HG02973 (cell line): ENCODE results near the gene FRMD4A.
A peak's percentile ranks its signal among the peaks of the same experiment; 100 is the strongest.

Experiments
- ATAC-seq: cut with Tn5 transposase; IDR thresholded peaks from one replicate; pipeline ENCODE4 v1.9.1; 2021; ENCODE audit warnings: moderate library complexity; ENCODE audit not compliant: unreplicated experiment

FRMD4A gene

DNA sequence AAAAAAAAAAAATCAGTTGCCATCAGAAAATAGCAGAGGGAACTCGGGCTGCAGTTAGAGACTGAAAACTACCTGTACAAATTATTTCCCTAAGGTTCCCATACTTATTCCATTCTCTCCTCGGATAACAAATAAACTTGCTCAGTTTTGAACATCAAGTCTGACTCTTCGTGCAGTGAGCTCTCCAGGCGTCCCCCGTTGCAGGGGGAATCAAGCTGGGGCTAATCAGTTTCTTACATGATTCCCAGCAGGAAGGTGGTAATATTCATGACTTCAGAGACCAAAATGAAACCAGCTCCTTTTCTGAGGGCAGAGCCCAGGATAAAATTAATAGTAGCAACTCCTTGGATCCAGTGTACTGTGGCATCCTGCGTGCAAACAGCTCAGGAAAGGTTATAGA, 135.3 kb downstream of the FRMD4A start:
- ATAC-seq = no peak

DNA sequence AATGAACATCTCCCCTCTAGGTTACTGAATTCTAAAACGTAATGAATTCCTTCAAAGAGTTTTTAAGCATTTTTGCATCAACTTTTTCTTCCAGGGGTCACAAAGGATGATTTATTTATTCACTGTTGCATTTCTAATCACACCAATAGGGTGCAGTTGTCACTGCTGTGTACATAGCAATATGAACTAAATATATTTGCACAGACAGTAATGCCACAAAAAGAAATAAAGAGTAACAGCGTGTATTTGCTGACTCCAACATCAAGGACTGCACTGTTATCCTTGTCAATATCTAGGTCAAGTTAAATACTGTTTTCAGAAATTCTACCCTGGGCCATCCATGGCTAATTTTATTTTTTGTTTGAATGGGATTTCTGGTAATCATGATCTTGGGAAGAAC, 138.0 kb downstream of the FRMD4A start:
- no peak for ATAC-seq

DNA sequence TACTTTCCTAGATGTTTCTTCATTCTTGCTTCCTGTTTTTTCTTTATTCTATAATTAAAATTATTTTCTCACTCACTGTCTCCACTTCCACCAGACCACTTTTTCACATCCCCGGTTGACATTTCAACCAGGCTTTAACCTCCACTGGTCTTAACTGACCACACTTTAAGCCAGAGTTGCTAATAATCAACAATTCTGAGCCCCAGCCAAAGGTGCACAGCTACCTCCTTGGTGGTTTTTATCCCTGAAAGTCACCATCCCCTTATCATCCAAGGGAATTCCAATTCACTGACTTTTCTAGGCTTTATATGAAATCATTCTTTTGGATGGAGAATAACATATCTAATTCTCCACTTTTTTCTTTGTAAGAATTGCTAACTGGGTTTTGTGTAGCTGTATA, 138.9 kb downstream of the FRMD4A start:
- ATAC-seq = no peak

DNA sequence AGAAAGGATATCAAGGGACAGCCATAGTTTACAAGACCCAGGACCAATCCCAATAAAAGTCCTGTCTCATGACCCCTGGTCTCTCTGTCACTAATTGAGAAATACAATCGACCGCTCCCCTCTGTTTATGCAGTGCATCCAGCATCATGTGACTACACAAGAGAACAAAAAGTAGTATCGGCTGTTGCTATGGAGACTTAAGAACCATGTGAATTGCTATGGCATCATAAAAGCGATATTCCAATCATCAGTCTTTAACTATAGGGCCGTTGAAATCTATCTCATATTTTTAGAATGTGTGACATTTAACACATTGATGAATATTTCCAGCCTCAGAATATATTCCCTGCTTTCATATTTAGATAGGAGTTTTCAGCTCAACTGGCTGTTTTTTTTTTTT, 139.3 kb downstream of the FRMD4A start:
- no peak for ATAC-seq

DNA sequence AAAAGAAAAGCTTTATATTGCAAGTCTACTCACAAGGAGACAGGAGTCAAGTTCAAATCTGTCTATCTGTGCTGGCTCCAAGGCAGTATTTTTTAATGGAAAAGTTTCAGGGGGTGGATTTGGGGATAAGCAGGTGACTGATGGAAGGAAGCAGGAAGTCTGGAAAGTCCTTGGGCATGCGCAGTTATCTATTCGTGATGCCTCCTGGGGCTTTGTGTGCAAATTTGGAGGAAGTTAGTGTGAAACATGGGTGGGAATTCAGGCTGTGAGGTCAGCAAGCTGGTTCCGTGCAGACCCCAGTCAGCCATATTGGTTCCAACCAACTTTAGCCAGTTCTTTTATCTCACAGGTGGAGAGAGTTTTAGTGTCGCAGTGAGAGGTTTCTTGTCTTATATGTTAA, 140.0 kb downstream of the FRMD4A start:
- ATAC-seq = no peak

DNA sequence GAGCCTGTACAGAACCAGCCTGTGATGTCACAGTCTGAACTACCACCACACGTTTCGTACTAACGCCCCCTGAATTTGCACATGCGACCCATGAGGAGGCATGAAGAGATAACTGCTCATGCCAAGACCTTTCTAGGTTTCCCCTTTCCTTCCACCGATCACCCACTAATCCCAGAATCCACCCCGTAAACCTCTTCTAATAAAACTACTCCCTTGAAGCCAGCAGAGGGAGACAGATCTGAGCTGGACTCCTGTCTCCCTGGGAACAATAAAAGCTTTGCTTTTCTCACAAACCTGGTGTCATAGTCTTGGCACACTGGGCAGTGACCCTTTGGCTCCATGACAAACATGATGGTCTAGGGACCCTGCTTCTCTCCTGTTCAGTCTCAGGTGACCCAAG, 144.5 kb downstream of the FRMD4A start:
- no peak for ATAC-seq

DNA sequence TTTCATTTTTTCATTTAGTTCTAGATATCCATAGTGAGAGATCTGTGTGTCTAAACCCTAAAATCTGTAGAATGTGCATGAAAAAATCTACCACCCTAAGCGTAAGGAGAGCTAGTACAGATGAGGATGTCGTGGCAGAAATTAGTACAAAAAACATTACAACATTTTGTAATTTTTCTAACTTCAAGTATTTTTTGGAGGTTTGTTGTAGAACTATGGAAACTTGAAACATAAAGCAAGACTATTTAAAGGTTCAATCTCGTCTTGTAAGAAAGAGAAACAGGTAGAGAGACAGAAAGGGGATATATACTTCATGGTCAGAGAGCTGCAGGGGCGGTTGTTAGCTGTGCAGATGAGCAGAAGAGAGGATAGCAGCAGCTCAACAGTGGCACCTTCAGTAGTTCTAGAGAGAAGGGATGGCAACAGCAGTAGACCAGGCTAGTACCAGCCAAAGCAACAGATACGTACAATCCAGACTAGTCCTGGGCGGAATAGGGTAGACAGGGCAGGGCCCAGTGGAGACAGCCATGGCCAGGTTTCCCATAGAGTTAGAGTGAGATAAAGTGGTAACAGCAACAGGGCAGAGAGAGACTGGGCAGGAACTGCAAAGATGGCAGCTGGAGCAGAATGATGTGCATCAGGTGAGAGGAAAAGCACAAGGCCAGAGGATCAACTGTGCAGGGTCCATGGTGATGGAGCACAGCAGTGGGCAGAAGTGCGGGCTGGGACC, 145.2 kb downstream of the FRMD4A start:
- peak; percentile 84 for ATAC-seq

DNA sequence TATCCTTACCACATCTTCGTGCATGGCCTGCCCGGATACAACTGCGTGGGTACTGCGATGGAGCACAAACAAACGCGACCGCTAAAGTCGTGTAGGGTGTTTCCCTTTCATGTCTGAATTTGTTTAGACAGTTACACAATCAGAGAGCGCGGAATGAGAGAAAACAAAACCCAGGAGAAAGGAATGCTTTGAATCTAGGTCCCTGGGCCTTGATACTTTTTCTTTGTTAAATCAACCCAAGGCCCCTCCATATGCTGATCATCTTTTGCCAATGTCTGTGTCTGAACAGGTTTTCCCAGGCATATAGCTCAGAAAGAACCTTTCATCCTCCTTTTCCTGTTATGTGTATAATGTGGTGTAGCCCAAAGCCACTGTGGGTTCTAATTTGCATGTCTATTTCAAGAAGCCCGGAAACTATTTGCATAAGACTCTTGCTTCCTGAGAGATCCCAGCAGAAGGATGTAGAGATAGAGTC, 145.8 kb downstream of the FRMD4A start:
- ATAC-seq = peak; percentile 57

DNA sequence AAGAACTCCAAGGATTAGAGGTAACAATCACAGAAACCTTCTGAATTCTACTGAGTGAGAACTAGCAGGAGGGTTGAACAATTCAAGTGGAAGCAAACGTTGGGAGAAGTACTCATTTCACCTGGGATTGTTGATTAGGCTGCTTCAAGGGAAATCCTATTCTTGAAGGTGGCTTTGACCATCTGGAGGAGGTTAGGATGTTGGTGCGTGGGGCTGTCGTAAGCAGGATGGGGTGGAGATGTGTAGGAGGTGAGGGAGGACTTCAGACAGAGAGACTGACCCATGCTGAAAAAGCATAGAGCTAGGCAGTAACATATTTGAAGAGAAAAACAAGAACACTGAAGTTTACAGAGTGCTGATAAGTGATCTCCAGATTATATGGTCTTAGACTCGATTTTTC, 147.9 kb downstream of the FRMD4A start:
- no peak for ATAC-seq

DNA sequence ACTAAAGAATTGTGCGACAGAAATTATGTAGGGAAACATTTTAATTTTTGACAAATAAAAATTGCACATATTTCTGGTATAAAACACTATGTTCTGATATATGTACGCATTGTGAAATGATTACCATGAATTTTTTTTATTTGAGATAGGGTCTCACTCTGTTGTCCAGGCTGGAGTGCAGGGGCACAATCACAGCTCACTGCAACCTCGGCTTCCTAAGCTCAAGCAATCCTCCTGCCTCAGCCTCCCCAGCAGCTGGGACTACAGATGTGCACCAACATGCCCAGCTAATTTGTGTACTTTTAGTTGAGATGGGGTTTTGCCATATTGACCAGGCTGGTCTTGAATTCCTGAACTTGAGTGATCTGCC, 149.2 kb downstream of the FRMD4A start:
- ATAC-seq = no peak

DNA sequence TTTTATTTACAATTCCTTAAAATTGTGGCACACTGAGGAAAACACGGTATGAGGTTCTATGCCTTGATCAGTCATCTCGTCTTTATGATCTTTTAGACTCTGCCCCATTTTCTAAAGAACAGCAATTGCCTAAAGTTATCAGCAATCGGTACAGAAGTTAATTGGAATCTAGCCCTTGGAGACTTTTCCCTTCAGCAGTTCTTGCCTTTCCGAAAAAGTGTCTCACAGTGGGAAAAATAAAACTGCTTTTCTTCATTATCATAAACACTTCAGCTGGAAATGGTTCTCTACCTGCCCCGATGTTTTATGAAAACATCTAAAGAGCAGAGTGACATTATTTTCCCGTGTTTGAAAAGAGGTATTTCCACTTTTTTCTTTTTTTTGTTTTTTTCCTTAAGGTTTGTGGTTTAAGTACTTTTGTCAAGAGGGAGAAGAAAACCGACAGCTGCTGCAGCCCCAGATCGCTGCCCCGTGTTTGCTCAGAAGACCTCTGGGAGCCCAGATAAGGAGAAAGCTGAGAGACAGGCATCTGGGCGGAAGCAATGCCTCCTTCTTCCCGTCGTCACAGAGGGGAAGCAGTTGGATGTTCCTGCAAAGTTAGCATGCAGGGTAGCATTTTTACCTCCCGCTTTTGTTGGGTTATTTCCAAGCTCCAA, 149.7 kb downstream of the FRMD4A start:
- ATAC-seq = no peak

DNA sequence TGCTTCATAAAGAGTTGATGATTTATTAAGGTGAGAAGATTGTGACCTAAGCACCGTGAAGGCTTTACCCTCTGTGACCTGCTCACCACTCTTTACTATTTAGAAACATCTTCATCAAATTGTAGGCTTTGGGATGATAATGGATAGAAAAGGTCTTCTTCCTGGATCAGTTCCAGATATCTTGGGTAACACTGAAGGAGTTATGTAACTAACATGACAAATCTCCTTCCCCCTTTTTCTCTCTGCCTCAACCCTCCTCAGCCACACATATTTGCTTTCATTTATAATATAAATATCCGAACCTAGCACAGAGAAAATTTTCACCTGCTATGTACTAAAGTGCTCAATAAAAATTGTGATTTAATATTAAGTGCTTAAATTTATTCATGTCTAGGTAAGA, 151.5 kb downstream of the FRMD4A start:
- no peak for ATAC-seq

DNA sequence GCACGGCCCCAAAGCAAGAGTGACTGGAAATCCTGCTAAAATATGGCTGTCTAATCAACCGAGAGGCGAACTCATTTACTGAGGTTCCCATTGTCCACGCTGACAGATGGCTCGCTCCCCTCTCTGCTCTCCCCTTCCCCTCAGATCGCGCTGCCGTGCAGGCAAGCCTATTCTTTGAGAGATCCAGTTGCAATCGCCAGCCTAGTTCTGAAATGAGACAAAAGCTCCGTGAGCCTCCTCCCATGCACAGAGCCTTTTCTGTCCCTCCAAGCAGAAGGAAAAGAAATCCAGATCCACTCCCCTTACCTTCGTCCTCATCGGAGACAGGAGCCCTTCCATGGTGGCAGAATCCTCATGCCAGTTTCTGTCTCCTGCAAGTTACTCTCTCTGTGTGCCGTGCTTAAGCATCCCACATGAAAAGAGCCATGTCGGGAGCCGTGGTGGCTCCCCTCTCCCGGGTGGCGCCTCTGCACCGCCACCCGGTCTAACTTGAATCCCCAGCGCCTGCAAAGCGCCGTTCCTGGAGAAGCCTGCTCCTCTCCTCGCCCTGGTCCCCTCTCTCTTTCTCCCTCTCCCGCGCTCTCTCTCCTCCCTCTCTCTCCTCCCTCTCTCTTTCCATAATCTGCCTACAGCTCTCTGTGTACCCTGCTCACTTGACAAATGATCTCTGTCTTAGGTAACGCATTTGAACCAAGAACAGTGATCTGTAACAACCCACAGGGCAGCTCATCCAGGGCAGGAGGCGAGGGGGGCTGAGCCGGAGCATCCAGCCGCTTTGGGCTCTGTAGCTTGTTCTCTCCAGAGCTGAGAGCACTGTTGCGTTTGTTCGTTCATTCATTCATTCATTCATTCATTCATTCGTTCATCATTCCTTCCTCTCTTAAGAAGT, 156.8 kb downstream of the FRMD4A start:
- no peak for ATAC-seq

DNA sequence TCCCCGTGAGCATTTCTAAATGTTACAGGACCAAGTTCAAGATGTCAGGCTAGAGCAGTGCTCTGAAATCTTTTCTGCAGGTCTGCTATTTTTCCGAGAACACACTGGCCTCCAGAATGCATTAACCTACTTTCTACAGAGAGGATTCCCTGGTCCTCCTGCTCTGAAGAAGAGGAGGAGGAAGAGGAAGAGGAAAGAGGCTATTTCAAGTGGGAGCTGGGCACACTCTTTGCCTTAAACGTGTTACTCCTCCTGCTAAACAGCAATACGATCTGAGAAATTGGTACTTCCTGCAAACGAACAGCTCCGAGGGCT, 157.4 kb downstream of the FRMD4A start:
- ATAC-seq = no peak

DNA sequence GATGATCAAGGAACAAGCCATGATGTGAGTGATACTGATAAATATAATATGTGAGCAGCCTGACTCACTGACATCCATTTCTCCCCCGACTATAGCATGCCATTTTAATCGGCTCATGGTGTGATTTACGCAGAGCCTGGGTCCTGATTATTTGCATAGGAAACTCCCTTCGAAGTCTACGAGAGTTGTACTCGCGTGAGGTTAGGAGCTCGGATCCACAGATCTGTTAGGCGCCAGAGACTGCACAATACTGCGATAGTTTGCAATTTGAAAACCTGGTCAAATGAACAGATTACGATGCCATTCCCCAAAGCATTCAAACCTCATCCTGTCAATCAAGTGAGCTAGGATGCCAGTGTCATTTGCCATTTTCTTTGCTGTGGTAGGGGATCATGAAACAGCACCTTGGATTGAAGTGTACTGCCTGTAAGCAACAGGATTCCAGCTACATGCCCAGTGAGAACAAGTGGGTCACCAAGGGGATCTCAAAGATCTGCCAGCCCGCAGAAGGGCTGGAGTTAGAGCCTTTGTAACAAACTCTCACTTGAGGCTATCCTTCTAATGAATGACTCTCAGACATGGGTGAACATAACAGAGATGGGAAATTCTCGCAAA, 158.3 kb downstream of the FRMD4A start:
- no peak for ATAC-seq

DNA sequence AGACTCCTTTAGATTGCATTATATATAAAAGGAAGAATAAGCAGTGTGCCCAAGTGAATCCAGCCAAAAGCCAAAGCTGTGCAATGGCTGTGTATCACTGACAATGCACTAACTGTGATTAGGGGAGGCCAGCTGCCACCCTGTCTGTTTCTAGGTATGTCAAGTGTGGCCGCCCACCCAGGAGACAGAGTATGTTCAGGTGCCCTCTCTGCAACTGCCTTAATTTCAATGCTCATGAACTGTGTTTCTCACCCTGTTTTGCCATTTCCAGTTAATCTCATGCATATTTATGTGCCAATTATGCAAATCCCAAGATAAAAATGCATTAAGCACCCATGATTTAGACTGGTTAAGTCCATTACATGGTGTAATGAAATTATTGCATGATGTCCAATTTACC, 159.4 kb downstream of the FRMD4A start:
- no peak for ATAC-seq

DNA sequence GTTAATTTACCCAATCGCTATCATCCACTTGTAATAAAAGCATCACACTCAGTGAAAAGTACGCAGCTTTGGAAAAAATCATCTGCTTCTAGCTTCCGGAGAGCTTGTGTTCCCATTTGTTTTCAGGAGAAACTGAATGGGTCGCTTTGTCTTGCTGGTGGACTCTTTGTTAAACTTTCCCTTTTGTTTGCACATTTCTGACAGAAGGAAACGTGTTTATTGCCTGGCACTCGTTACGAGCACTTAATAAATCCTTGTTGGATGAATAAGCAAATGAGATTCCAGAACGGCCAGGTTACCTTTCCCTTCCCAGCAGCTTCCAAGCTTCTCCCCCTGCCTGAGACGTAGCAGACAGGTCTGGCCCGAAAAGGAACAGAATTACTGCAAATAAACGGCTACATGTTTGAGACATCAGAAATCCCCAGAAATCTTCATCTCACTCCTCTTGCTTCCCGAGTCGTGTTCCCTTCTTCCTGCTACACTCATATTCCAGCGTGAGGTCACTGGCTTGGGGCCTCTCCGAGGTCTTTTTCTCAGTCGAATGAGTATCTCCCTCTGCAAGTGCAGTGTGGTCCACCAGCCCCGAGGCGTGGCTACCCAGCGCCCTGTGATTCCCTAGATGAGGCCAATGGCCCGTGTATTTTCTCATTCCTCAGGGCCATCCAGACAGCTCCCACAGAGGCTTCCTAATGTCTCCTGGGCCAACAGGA, 167.2 kb downstream of the FRMD4A start:
- ATAC-seq = no peak

DNA sequence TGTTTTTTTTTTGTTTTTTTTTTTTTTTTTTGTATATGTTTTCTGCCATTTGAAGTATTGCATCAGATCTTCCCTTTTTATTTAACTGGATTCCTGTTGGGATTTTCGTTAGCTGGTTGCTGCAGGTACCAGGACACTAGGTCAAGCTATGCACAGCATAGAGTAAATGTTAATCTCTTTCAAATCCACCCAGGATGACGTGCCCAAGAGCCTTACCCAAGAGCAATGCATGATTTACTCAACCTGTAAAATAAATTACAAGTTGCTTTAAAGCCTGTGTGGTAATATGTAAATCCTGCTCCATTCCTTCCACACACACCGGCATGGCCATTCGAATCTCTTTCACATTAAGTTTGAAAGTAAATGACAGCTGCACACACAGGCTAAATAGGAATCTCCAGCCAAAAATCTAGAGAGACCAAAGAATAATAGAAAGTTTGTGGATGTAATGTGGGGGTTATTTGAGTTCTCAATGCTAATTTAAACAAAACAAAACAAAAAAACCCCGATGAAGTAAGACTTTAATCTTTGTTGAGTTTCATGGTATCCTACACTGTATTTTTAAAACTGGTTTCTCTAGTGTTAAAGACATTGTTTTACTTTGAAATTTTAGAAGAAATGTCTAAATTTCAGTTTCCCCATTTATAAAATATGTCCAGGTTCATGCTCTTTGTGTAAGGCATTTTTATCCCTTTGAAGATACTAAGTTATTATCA, 167.9 kb downstream of the FRMD4A start:
- no peak for ATAC-seq

DNA sequence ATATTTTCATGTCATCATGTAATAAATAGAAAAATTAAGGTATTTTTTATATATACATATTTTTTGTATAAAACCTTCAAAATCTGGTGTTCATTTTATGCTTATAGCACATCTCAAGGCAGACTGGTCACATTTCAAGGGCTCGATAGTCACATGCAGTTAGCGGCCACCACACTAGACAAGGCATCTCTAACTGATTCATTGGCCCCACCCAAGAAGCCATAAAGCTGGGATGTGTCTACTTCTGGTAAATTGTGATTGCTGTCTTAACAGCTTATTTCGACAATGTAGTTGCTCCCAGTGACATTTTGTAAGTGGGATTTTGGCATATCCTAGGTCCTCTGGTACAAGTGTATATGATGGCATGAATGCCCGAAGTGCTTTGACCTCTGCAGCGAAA, 168.7 kb downstream of the FRMD4A start:
- ATAC-seq = no peak

DNA sequence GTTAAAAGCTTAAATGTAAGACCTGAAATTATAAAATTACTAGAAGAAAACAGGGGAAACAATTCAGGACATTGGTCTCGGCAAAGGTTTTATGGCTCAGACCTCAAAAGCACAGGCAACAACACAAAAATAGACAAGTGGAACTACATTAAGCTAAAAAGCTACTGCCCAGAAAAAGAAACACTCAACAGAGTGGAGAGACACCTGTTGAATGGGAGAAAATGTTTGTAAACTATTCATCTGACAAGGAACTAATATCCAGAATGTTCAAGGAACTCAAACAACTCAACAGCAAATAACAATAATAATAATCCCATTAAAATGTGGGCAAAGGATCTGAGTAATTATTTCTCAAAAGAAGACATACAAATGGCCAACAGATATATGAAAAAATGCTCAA, 170.4 kb downstream of the FRMD4A start:
- no peak for ATAC-seq
